Vagina (tissue), 2 donors: ENCODE measurements around the gene KCNIP4.

Source experiments
- POLR2A ChIP-seq, 2 donors: fragments of 450-650 bp; IDR thresholded peaks; one replicate each; pipeline ENCODE4 v1.6.1; 2017; ENCODE audit warnings: antibody characterized with exemption in 2 of 2, mild to moderate bottlenecking in 2 of 2, moderate library complexity in 2 of 2
- TF ChIP-seq, protein P1 (sequence below), 3 experiments: fragments of 450-650 bp in 2 of 3; fragments of 200-600 bp in 1 of 3; sonication (generic) in 1 of 3; IDR thresholded peaks; one replicate each; pipeline ENCODE4 v1.5.1; 2017 to 2019; ENCODE audit warnings: antibody characterized with exemption in 3 of 3, mild to moderate bottlenecking in 2 of 3, moderate library complexity in 2 of 3

DNA sequence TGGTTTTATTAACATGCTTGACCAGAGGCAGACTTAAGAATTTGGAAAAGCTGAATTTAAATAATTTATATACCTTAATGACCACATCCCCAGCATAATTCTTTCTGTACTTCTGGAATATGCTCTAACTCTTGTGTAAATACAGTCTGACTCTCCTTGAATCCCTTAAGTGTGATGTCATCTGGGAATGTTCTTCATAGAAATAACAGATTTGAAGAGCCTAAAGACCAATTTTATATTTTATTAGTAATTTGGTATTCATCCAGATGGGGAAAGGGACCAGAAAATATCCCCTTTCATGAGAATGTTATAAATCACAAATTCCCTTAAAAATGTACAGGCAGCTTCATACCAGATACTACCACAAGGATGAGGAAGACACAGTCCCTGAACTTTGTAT lies 58.3 kb downstream of the KCNIP4 start:
- TF ChIP-seq, protein P1, sequence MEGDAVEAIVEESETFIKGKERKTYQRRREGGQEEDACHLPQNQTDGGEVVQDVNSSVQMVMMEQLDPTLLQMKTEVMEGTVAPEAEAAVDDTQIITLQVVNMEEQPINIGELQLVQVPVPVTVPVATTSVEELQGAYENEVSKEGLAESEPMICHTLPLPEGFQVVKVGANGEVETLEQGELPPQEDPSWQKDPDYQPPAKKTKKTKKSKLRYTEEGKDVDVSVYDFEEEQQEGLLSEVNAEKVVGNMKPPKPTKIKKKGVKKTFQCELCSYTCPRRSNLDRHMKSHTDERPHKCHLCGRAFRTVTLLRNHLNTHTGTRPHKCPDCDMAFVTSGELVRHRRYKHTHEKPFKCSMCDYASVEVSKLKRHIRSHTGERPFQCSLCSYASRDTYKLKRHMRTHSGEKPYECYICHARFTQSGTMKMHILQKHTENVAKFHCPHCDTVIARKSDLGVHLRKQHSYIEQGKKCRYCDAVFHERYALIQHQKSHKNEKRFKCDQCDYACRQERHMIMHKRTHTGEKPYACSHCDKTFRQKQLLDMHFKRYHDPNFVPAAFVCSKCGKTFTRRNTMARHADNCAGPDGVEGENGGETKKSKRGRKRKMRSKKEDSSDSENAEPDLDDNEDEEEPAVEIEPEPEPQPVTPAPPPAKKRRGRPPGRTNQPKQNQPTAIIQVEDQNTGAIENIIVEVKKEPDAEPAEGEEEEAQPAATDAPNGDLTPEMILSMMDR (IDR thresholded peaks at IDR 0.05) = no peak
- no peak for TF ChIP-seq POLR2A (IDR thresholded peaks at IDR 0.05)
